K562 (cell line): Measurements from ENCODE around the gene NEK5.

Experiments
- CBFB ChIP-seq: sonication (generic); formaldehyde crosslinking; IDR thresholded peaks from 2 replicates; pipeline ENCODE4 v1.4.0; 2020; ENCODE audit warnings: mild to moderate bottlenecking, missing genetic modification reagents
- EP300 ChIP-seq: IDR thresholded peaks from 2 replicates; pipeline ENCODE4 v1.6.1; 2012; ENCODE audit warnings: low read length, improper control_type of control experiment
- ESRRA ChIP-seq: fragments of 450-650 bp; IDR thresholded peaks from 2 replicates; pipeline ENCODE4 v1.6.1; 2014; ENCODE audit warnings: low read depth, mild to moderate bottlenecking, moderate library complexity, borderline replicate concordance
- EZH2 ChIP-seq: IDR thresholded peaks from 2 replicates; pipeline ENCODE4 v1.6.1; 2012; ENCODE audit warnings: low read depth, mild to moderate bottlenecking, inconsistent platforms, low read length, borderline replicate concordance
- JUN ChIP-seq, 2 experiments: sonication (generic) in 1 of 2; formaldehyde crosslinking in 1 of 2; IDR thresholded peaks; 2 replicates each; pipeline versions ENCODE4 v1.6.1 to v1.8.0; 2012 to 2022; ENCODE audit warnings: borderline replicate concordance in 2 of 2, mild to moderate bottlenecking in 2 of 2, improper control_type of control experiment in 1 of 2, low read depth in 1 of 2, low read length in 1 of 2, missing genetic modification reagents in 1 of 2
- POLR2AphosphoS5 ChIP-seq: IDR thresholded peaks from 2 replicates; pipeline ENCODE4 v1.6.1; 2011; ENCODE audit warnings: mild to moderate bottlenecking, low read depth, low read length, moderate library complexity; ENCODE audit not compliant: control insufficient read depth, insufficient read depth

- TF ChIP-seq CBFB (CRISPR knock-in tag) (no peak), EP300 (no peak), JUN (IDR thresholded peaks at IDR 0.05; ENCODE audit: borderline replicate concordance, low read depth, low read length) (no peak), JUN (CRISPR knock-in tag; IDR thresholded peaks at IDR 0.05; ENCODE audit: borderline replicate concordance) (no peak), ESRRA (no peak), POLR2AphosphoS5 (no peak), EZH2 (no peak)
These were observed 92.8 kb downstream of the NEK5 start for GRCh38 chr13:52036037-52036436.
